PC-3 (cell line): ENCODE results near the gene PSMF1. TPM values are rescaled to one million over a fixed set of nuclear protein-coding genes. Genes with fewer than 3 reads are reported as not detected.

Source experiments
- ATAC-seq: fragments of 200-7000 bp; cut with Tn5 transposase; 2 replicates; pipeline ENCODE4 v1.9.1; 2020; ENCODE audit warnings: mild to moderate bottlenecking, moderate library complexity
- BruUV-seq: library from RNA; stranded (reverse); fragments of 400-500 nt; replicated peaks from 2 replicates; lab custom pipeline; 2021; lab: Mats Ljungman, UMichigan
- CTCF ChIA-PET: fragments of 300-600 bp; sonication (Branson Sonifier 250); formaldehyde crosslinking; loops from one replicate; lab custom pipeline; 2022; ENCODE audit warnings: antibody characterized with exemption; lab: Charles Lee
- POLR2A ChIA-PET: fragments of 300-600 bp; sonication (Branson Sonifier 250); formaldehyde crosslinking; loops from one replicate; lab custom pipeline; 2022; ENCODE audit warnings: antibody characterized with exemption; ENCODE audit not compliant: unreplicated experiment; lab: Charles Lee
- DNase-seq: peaks from one replicate; pipeline ENCODE4 v3.0.0-alpha.2; 2015
- H2AFZ ChIP-seq: fragments of 300-600 bp; sonication (generic); 2 replicates; pipeline ENCODE4 v1.6.0; 2016; ENCODE audit warnings: antibody characterized with exemption, low read length
- H3F3A ChIP-seq: fragments of 300-600 bp; sonication (generic); one replicate; pipeline ENCODE4 v1.6.0; 2017; ENCODE audit warnings: antibody characterized with exemption, low read length, control low read depth, mild to moderate bottlenecking; ENCODE audit not compliant: unreplicated experiment
- H3K27ac ChIP-seq: fragments of 300-600 bp; sonication (generic); 2 replicates; pipeline ENCODE4 v1.5.1; 2016; ENCODE audit warnings: mild to moderate bottlenecking, low read length
- H3K27me3 ChIP-seq: fragments of 300-600 bp; sonication (generic); 2 replicates; pipeline ENCODE4 v1.6.1; 2016; ENCODE audit warnings: low read length, mixed read lengths
- H3K36me3 ChIP-seq: fragments of 300-600 bp; sonication (generic); 2 replicates; pipeline ENCODE4 v1.6.1; 2016; ENCODE audit warnings: low read depth, mixed run types, low read length, mixed read lengths
- H3K4me1 ChIP-seq: fragments of 300-600 bp; sonication (generic); 2 replicates; pipeline ENCODE4 v1.5.1; 2016; ENCODE audit warnings: low read length; ENCODE audit not compliant: insufficient read depth
- H3K4me2 ChIP-seq: fragments of 300-600 bp; sonication (generic); 2 replicates; pipeline ENCODE4 v1.6.0; 2016; ENCODE audit warnings: low read length
- H3K4me3 ChIP-seq: fragments of 300-600 bp; sonication (generic); 2 replicates; pipeline ENCODE4 v1.5.1; 2016; ENCODE audit warnings: mild to moderate bottlenecking, low read length, mixed read lengths
- H3K79me2 ChIP-seq: fragments of 300-600 bp; sonication (generic); 2 replicates; pipeline ENCODE4 v1.6.1; 2017; ENCODE audit warnings: low read length, mixed read lengths
- H3K9ac ChIP-seq: fragments of 300-600 bp; sonication (generic); 2 replicates; pipeline ENCODE4 v1.6.0; 2016; ENCODE audit warnings: mild to moderate bottlenecking, low read length
- H3K9me2 ChIP-seq: fragments of 300-600 bp; sonication (generic); replicated peaks from 2 replicates; pipeline ENCODE4 v1.6.1; 2016; ENCODE audit warnings: mixed run types, low read length, mixed read lengths
- H3K9me3 ChIP-seq: fragments of 300-600 bp; sonication (generic); 2 replicates; pipeline ENCODE4 v1.6.1; 2016; ENCODE audit warnings: low read length, mixed read lengths
- H4K20me1 ChIP-seq: fragments of 300-600 bp; sonication (generic); 2 replicates; pipeline ENCODE4 v1.6.1; 2016; ENCODE audit warnings: low read length, mixed read lengths
- CTCF ChIP-seq: fragments of 300-600 bp; sonication (generic); conservative IDR thresholded peaks from 2 replicates; pipeline ENCODE4 v1.5.1; 2017; ENCODE audit warnings: antibody characterized with exemption, low read depth, mild to moderate bottlenecking, low read length
- EZH2 ChIP-seq: fragments of 300-600 bp; sonication (generic); IDR thresholded peaks from one replicate; pipeline ENCODE4 v1.6.1; 2017; ENCODE audit warnings: antibody characterized with exemption, mild to moderate bottlenecking, low read length; ENCODE audit not compliant: unreplicated experiment
- EZH2phosphoT487 ChIP-seq: fragments of 300-600 bp; sonication (generic); IDR thresholded peaks from 2 replicates; pipeline ENCODE4 v1.6.1; 2018; ENCODE audit warnings: mild to moderate bottlenecking, antibody characterized with exemption, low read length, borderline replicate concordance
- intact Hi-C: fragments of 100-400 bp; cut with micrococcal nuclease; formaldehyde crosslinking; loops from 2 replicates; pipeline ENCODE4 v1.9.0; 2023
- total RNA-seq: library from RNA; depleted of rRNA; stranded (reverse); fragments of >200 nt; gene quantifications from 2 replicates; pipeline ENCODE4 v1.2.3, GENCODE V29; 2014

The PSMF1 gene
- total RNA-seq, 1 experiment from 2014 or later: 60.8 TPM

- POLR2A ChIA-PET: no interaction called here
- peak overlapping the region; percentile 90 for H2AFZ ChIP-seq
- TSS peak; percentile 92 for BruUV-seq
Measured at GRCh38 chr20:1118004-1118335, 432 bp upstream of the PSMF1 start.

GRCh38 chr20:1119128-1119505 is 715 bp downstream of the PSMF1 start:
- Histone ChIP-seq H3K27ac (peak overlapping the region; percentile 26; the same call in 1 of the 2 replicates), H3K4me1 (peaks cover 45% of the 10 kb centered on the region), H4K20me1 (peaks cover 29% of the 10 kb centered on the region), H3K27me3 (no peaks in the 10 kb centered on the region), H3K4me2 (peak overlapping the region; percentile 94), H3K79me2 (peaks cover 62% of the 10 kb centered on the region), H3F3A (no peaks in the 10 kb centered on the region), H2AFZ (0 out of 2 replicates have a peak overlapping the region, but pooled peaks have one; percentile 75), H3K36me3 (peaks cover 11% of the 10 kb centered on the region), H3K9me3 (no peaks in the 10 kb centered on the region), H3K9me2 (no peaks in the 10 kb centered on the region), H3K9ac (peak overlapping the region; percentile 91), H3K4me3 (peak overlapping the region; percentile 80)
- intact Hi-C loops: loop anchor here (5.0 kb wide), 1 partner anchor 93 kb away; no protein-coding TSS in a partner anchor
- BruUV-seq: no TSS peak
- ATAC-seq (peak; percentile 15), DNase-seq (peak; percentile 21)
- ChIA-PET POLR2A (no interaction called here), CTCF (no interaction called here)
- TF ChIP-seq CTCF (no peak), EZH2phosphoT487 (no peak), EZH2 (no peak)

More at GRCh38 chr20:1118004-1118335, 432 bp upstream of the PSMF1 start:
- no peak for ATAC-seq
- Histone ChIP-seq H3K79me2 (peaks cover 50% of the 10 kb centered on the region), H3K27ac (no peak overlapping the region; the same call in 1 of the 2 replicates), H3F3A (no peaks in the 10 kb centered on the region), H3K9ac (peak overlapping the region; percentile 91), H3K9me2 (no peaks in the 10 kb centered on the region), H3K27me3 (no peaks in the 10 kb centered on the region), H3K36me3 (peaks cover 5% of the 10 kb centered on the region; the same call in 1 of the 2 replicates), H4K20me1 (peaks cover 19% of the 10 kb centered on the region), H3K4me1 (peaks cover 43% of the 10 kb centered on the region), H3K4me3 (peak overlapping the region; percentile 80), H3K9me3 (no peaks in the 10 kb centered on the region), H3K4me2 (peak overlapping the region; percentile 94)
- TF ChIP-seq EZH2phosphoT487 (no peak), EZH2 (no peak), CTCF (no peak)
- intact Hi-C loops: loop anchor here (5.0 kb wide), 1 partner anchor 94 kb away; no protein-coding TSS in a partner anchor
- DNase-seq: no peak
- CTCF ChIA-PET: no interaction called here

GRCh38 chr20:1119524-1119923 is 1.1 kb downstream of the PSMF1 start:
- Histone ChIP-seq H3K36me3 (peaks cover 15% of the 10 kb centered on the region), H3K27me3 (no peaks in the 10 kb centered on the region), H3K4me1 (peaks cover 45% of the 10 kb centered on the region), H4K20me1 (peaks cover 33% of the 10 kb centered on the region), H3K9ac (peak overlapping the region; percentile 91), H2AFZ (no peak overlapping the region), H3K4me3 (peak overlapping the region; percentile 80), H3K4me2 (peak overlapping the region; percentile 94), H3F3A (no peaks in the 10 kb centered on the region), H3K9me2 (no peaks in the 10 kb centered on the region), H3K79me2 (peaks cover 66% of the 10 kb centered on the region), H3K9me3 (no peaks in the 10 kb centered on the region), H3K27ac (no peak overlapping the region)
- ChIA-PET CTCF (no interaction called here), POLR2A (no interaction called here)
- BruUV-seq: no TSS peak
- ATAC-seq (no peak), DNase-seq (no peak)
- intact Hi-C loops: loop anchor here (5.0 kb wide), 1 partner anchor 93 kb away; no protein-coding TSS in a partner anchor
- TF ChIP-seq EZH2phosphoT487: no peak
- TF ChIP-seq EZH2: no peak
- no peak for TF ChIP-seq CTCF
